Measurements from ENCODE around the gene CFAP61.
"Not testable (repeated sequence)": the region's sequence is repeated elsewhere in the genome, so short reads cannot be mapped to it uniquely, and the experiment has no call there.

Gene CFAP61

DNA sequence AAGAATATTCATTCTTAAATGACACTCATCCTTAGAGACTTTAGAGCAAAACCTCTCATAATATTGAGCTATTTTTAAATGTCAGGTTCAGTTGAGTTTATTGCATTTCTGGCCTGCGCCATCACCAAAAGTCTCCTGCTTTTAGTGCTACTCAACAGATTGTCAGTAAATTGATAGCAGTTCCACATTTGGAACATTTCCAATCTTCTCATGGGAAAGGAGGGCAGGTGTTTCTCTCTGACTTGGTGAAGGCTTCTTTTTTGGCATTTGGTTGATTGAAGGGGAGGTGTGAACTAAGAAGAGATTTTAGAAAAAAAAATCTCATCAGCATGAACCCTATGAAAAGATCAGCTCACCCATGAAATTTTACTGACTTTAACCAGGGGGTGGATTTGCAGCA lies 189.6 kb downstream of the CFAP61 start:
- Histone ChIP-seq H3K9me3 (ENCODE audit: control insufficient read depth, insufficient read depth, low read depth, low read length) (no peaks in the 10 kb centered on the region), H3K27ac (ENCODE audit: extremely low read depth, low read depth, low read length) (no peak overlapping the region), H3K36me3 (ENCODE audit: control insufficient read depth in 2 of 2, insufficient read depth in 1 of 2, low read length in 2 of 2) (no peaks in the 10 kb centered on the region), H3K4me1 (ENCODE audit: control insufficient read depth, insufficient read depth, low read length) (no peaks in the 10 kb centered on the region), H3K4me3 (ENCODE audit: low read depth, low read length) (no peak overlapping the region)
- no peak for TF ChIP-seq ZNF677 (tag by site-specific recombination; IDR thresholded peaks at IDR 0.05)
- 0 out of 2 replicates have a peak, but pooled peaks have one; percentile 22 for TF ChIP-seq SCRT2 (tag by site-specific recombination; IDR thresholded peaks at IDR 0.05)
- ChIA-PET POLR2A (no interaction called here), CTCF (interaction anchor here (1.0 to 1.3 kb wide), 2 partner anchors 119 to 158 kb away, joined by 5 to 6 read pairs; no protein-coding TSS in a partner anchor)

DNA sequence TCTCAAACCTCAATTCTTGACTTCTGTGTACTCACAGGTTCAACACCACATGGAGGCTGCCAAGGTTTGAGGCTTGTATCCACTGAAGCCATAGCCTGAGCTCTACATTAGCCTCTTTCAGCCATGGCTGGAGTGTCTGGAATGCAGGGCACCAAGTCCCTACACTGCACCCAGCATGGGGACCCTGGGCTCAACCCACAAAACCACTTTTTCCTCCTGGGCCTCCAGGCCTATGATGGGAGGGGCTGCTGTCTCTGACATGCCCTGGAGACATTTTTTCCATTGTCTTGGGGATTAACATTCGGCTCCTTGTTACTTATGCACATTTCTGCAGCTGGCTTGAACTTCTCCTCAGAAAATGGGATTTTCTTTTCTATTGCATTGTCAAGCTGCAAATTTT lies 192.1 kb downstream of the CFAP61 start:
- H3K4me1 ChIP-seq (ENCODE audit: control insufficient read depth, insufficient read depth, low read length); H3K36me3 ChIP-seq (ENCODE audit: control insufficient read depth in 2 of 2, insufficient read depth in 1 of 2, low read length in 2 of 2); H3K9me3 ChIP-seq (ENCODE audit: control insufficient read depth, insufficient read depth, low read depth, low read length); POLR2A ChIA-PET; H3K27ac ChIP-seq (ENCODE audit: extremely low read depth, low read depth, low read length); CTCF ChIA-PET; H3K4me3 ChIP-seq (ENCODE audit: low read depth, low read length): not testable (repeated sequence)
- TF ChIP-seq ZNF585B (tag by site-specific recombination; IDR thresholded peaks at IDR 0.05), result peak; percentile 90

DNA sequence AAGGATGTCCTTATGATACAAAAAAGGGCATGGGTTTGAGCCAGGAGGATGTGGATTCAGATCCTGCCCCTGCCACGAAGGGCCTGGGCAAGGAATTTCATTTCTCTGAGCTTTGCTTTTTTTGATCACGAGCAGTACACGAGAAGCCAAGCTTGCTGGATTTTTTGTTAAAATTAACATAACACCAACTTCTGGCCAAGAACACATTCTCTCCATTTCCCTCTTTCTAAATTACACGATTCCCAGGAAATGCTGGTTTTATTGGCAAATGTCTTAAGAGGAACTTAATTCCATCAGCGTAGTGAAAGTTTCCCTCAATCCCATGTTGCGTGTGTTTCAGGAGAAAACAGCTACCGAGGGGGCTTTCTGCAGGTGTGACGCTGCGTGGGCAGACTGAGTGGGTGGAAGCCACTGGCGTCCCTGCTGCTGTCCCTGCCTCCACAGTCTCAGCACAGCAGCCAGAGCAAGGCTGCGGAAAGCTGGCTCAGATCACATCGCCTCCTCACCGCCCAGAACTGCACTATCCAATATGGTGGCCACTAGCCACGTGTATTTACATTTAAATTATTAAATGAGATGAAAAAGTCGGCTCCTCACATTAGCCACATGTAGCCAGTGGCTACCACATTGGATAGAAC lies 194.8 kb downstream of the CFAP61 start:
- Histone ChIP-seq H3K27ac (ENCODE audit: extremely low read depth, low read depth, low read length) (no peak overlapping the region), H3K9me3 (ENCODE audit: control insufficient read depth, insufficient read depth, low read depth, low read length) (no peaks in the 10 kb centered on the region), H3K4me1 (ENCODE audit: control insufficient read depth, insufficient read depth, low read length) (no peaks in the 10 kb centered on the region), H3K36me3 (ENCODE audit: control insufficient read depth in 2 of 2, insufficient read depth in 1 of 2, low read length in 2 of 2) (no peaks in the 10 kb centered on the region), H3K4me3 (ENCODE audit: low read depth, low read length) (no peak overlapping the region)
- ChIA-PET POLR2A (no interaction called here), CTCF (interaction anchor here (2.9 kb wide), 1 partner anchor 10 kb away, joined by 21 read pairs; no protein-coding TSS in a partner anchor)
- TF ChIP-seq GLIS2 (tag by site-specific recombination; IDR thresholded peaks at IDR 0.05) (no peak), OSR2 (tag by site-specific recombination; IDR thresholded peaks at IDR 0.05) (no peak), HOXD13 (CRISPR knock-in tag; IDR thresholded peaks at IDR 0.05; ENCODE audit: borderline replicate concordance) (no peak), ZNF792 (tag by site-specific recombination; IDR thresholded peaks at IDR 0.05) (no peak), ZNF140 (tag by site-specific recombination; IDR thresholded peaks at IDR 0.05) (no peak), BCL11A (tag by site-specific recombination; IDR thresholded peaks at IDR 0.05; ENCODE audit: low read depth) (no peak), KLF16 (tag by site-specific recombination; IDR thresholded peaks at IDR 0.05) (no peak)
- TF ChIP-seq, protein P1, sequence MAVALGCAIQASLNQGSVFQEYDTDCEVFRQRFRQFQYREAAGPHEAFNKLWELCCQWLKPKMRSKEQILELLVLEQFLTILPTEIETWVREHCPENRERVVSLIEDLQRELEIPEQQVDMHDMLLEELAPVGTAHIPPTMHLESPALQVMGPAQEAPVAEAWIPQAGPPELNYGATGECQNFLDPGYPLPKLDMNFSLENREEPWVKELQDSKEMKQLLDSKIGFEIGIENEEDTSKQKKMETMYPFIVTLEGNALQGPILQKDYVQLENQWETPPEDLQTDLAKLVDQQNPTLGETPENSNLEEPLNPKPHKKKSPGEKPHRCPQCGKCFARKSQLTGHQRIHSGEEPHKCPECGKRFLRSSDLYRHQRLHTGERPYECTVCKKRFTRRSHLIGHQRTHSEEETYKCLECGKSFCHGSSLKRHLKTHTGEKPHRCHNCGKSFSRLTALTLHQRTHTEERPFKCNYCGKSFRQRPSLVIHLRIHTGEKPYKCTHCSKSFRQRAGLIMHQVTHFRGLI (tag by site-specific recombination; IDR thresholded peaks at IDR 0.05), result no peak
- TF ChIP-seq, protein P2, sequence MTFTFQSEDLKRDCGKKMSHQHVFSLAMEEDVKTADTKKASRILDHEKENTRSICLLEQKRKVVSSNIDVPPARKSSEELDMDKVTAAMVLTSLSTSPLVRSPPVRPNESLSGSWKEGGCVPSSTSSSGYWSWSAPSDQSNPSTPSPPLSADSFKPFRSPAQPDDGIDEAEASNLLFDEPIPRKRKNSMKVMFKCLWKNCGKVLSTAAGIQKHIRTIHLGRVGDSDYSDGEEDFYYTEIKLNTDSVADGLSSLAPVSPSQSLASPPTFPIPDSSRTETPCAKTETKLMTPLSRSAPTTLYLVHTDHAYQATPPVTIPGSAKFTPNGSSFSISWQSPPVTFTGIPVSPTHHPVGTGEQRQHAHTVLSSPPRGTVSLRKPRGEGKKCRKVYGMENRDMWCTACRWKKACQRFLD (tag by site-specific recombination; IDR thresholded peaks at IDR 0.05), result no peak
- TF ChIP-seq, protein P3, sequence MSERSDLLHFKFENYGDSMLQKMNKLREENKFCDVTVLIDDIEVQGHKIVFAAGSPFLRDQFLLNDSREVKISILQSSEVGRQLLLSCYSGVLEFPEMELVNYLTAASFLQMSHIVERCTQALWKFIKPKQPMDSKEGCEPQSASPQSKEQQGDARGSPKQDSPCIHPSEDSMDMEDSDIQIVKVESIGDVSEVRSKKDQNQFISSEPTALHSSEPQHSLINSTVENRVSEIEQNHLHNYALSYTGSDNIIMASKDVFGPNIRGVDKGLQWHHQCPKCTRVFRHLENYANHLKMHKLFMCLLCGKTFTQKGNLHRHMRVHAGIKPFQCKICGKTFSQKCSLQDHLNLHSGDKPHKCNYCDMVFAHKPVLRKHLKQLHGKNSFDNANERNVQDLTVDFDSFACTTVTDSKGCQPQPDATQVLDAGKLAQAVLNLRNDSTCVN (tag by site-specific recombination; optimal IDR thresholded peaks at IDR 0.05), result no peak
- TF ChIP-seq, protein P4, sequence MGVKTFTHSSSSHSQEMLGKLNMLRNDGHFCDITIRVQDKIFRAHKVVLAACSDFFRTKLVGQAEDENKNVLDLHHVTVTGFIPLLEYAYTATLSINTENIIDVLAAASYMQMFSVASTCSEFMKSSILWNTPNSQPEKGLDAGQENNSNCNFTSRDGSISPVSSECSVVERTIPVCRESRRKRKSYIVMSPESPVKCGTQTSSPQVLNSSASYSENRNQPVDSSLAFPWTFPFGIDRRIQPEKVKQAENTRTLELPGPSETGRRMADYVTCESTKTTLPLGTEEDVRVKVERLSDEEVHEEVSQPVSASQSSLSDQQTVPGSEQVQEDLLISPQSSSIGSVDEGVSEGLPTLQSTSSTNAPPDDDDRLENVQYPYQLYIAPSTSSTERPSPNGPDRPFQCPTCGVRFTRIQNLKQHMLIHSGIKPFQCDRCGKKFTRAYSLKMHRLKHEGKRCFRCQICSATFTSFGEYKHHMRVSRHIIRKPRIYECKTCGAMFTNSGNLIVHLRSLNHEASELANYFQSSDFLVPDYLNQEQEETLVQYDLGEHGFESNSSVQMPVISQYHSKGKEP (tag by site-specific recombination; IDR thresholded peaks at IDR 0.05), result no peak
- TF ChIP-seq, protein P5, sequence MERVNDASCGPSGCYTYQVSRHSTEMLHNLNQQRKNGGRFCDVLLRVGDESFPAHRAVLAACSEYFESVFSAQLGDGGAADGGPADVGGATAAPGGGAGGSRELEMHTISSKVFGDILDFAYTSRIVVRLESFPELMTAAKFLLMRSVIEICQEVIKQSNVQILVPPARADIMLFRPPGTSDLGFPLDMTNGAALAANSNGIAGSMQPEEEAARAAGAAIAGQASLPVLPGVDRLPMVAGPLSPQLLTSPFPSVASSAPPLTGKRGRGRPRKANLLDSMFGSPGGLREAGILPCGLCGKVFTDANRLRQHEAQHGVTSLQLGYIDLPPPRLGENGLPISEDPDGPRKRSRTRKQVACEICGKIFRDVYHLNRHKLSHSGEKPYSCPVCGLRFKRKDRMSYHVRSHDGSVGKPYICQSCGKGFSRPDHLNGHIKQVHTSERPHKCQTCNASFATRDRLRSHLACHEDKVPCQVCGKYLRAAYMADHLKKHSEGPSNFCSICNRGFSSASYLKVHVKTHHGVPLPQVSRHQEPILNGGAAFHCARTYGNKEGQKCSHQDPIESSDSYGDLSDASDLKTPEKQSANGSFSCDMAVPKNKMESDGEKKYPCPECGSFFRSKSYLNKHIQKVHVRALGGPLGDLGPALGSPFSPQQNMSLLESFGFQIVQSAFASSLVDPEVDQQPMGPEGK (tag by site-specific recombination; IDR thresholded peaks at IDR 0.05), result no peak
